Neural progenitor cell (in vitro differentiated cells): ENCODE measurements around the gene COA8. TPM values are rescaled to one million over a fixed set of nuclear protein-coding genes. Genes with fewer than 3 reads are reported as not detected.

Experiments
- DNase-seq: peaks from one replicate; pipeline ENCODE4 v3.0.0-alpha.2; 2016; ENCODE audit warnings: low spot score
- H2AFZ ChIP-seq: fragments of 200-600 bp; sonication (generic); replicated peaks from 2 replicates; pipeline ENCODE4 v1.6.1; 2016; ENCODE audit warnings: antibody characterized with exemption
- H3F3A ChIP-seq: fragments of 200-600 bp; sonication (generic); 2 replicates; pipeline ENCODE4 v1.6.1; 2016; ENCODE audit warnings: antibody characterized with exemption, low read depth
- H3K27ac ChIP-seq: fragments of 200-600 bp; sonication (generic); 2 replicates; pipeline ENCODE4 v1.5.1; 2016; ENCODE audit warnings: mild to moderate bottlenecking
- H3K27me3 ChIP-seq: fragments of 200-600 bp; sonication (generic); 2 replicates; pipeline ENCODE4 v1.6.1; 2016; ENCODE audit warnings: mild to moderate bottlenecking, moderate library complexity
- H3K36me3 ChIP-seq: fragments of 200-600 bp; sonication (generic); 2 replicates; pipeline ENCODE4 v1.5.1; 2016
- H3K4me1 ChIP-seq: fragments of 200-600 bp; sonication (generic); 2 replicates; pipeline ENCODE4 v1.6.1; 2016; ENCODE audit warnings: mixed run types
- H3K4me2 ChIP-seq: fragments of 200-600 bp; sonication (generic); 2 replicates; pipeline ENCODE4 v1.6.1; 2016
- H3K4me3 ChIP-seq: fragments of 200-600 bp; sonication (generic); 2 replicates; pipeline ENCODE4 v1.5.1; 2016
- H3K79me2 ChIP-seq: fragments of 200-600 bp; sonication (generic); 2 replicates; pipeline ENCODE4 v1.6.1; 2016; ENCODE audit warnings: low read depth
- H3K9ac ChIP-seq: fragments of 200-600 bp; sonication (generic); 2 replicates; pipeline ENCODE4 v1.6.1; 2016
- H3K9me3 ChIP-seq: fragments of 200-600 bp; sonication (generic); 2 replicates; pipeline ENCODE4 v1.5.1; 2016; ENCODE audit warnings: low read depth
- H4K20me1 ChIP-seq: fragments of 200-600 bp; sonication (generic); 2 replicates; pipeline ENCODE4 v1.6.1; 2016; ENCODE audit warnings: low read depth
- H3K27ac Mint-ChIP-seq: 3 replicates; pipeline ENCODE4 v1.8.0; 2021; ENCODE audit warnings: mixed read lengths
- H3K27me3 Mint-ChIP-seq: 2 replicates; pipeline ENCODE4 v1.8.0; 2022; ENCODE audit warnings: low read depth, mild to moderate bottlenecking, inconsistent platforms, moderate library complexity, mixed read lengths; ENCODE audit not compliant: insufficient read depth
- H3K36me3 Mint-ChIP-seq: 3 replicates; pipeline ENCODE4 v1.8.0; 2021; ENCODE audit warnings: mixed read lengths
- H3K4me1 Mint-ChIP-seq: 3 replicates; pipeline ENCODE4 v1.8.0; 2021; ENCODE audit warnings: mixed read lengths
- H3K4me3 Mint-ChIP-seq: 3 replicates; pipeline ENCODE4 v1.8.0; 2021; ENCODE audit warnings: mild to moderate bottlenecking, moderate library complexity, mixed read lengths
- H3K9me3 Mint-ChIP-seq: 3 replicates; pipeline ENCODE4 v1.8.0; 2020; ENCODE audit warnings: mixed read lengths
- EZH2 ChIP-seq: fragments of 200-600 bp; sonication (generic); IDR thresholded peaks from 2 replicates; pipeline ENCODE4 v1.6.1; 2017; ENCODE audit warnings: antibody characterized with exemption, mild to moderate bottlenecking, moderate library complexity
- EZH2phosphoT487 ChIP-seq: fragments of 200-600 bp; sonication (generic); IDR thresholded peaks from 2 replicates; pipeline ENCODE4 v1.6.1; 2017; ENCODE audit warnings: antibody characterized with exemption
- total RNA-seq: library from RNA; depleted of rRNA; stranded (reverse); fragments of >200 nt; gene quantifications from 2 replicates; pipeline ENCODE4 v1.2.3, GENCODE V29; 2015; ENCODE audit warnings: low replicate concordance
- TF ChIP-seq, protein P1 (sequence below): fragments of 200-600 bp; sonication (generic); IDR thresholded peaks from 2 replicates; pipeline ENCODE4 v1.5.1; 2017; ENCODE audit warnings: antibody characterized with exemption, mild to moderate bottlenecking

COA8 gene
- total RNA-seq, 1 donor from 2014 or later = 72.3 TPM

DNA sequence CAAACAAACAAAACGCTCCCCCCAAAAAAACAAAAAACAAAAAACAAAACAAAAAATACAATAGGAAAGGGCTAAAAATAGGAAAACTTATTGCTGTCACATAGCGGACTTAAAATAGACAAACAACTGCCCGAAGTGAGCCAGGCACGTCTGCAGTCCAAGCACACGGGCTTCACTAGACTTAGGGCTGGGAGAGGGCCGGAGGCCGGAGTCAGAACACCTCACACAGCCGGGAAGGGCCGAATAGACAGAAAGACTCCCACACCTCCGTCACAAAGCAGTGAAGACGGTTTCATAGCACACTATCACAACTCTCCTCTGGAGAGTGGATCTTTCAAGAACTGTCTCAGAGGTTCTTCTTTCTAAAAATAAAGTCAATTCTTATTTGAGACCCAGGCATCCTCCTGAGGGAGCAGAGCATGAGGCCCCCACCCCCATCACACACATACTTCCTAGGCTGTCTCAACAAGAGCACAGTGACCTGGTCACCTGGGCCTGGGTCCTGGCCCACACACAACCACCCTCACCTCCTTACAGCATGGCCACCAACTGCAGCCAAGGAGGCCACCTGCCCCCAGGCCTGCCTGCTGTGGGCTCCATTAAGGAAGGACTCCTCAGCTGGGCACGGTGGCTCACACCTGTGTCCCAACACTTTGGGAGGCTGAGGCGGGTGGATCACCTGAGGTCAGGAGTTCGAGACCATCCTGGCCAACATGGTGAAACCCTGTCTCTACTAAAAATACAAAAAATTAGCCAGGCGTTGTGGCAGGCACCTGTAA lies 7.0 kb upstream of the COA8 start:
- Mint-ChIP-seq H3K27ac (peak overlapping the region; percentile 8), H3K36me3 (peaks cover 17% of the 10 kb centered on the region), H3K27me3 (peaks cover 3% of the 10 kb centered on the region), H3K4me1 (peaks cover 32% of the 10 kb centered on the region), H3K9me3 (peaks cover 2% of the 10 kb centered on the region), H3K4me3 (peak overlapping the region; percentile 3)
- no peak overlapping the region for H3K27ac ChIP-seq
- no peaks in the 10 kb centered on the region for H3K27me3 ChIP-seq
- TF ChIP-seq, protein P1, sequence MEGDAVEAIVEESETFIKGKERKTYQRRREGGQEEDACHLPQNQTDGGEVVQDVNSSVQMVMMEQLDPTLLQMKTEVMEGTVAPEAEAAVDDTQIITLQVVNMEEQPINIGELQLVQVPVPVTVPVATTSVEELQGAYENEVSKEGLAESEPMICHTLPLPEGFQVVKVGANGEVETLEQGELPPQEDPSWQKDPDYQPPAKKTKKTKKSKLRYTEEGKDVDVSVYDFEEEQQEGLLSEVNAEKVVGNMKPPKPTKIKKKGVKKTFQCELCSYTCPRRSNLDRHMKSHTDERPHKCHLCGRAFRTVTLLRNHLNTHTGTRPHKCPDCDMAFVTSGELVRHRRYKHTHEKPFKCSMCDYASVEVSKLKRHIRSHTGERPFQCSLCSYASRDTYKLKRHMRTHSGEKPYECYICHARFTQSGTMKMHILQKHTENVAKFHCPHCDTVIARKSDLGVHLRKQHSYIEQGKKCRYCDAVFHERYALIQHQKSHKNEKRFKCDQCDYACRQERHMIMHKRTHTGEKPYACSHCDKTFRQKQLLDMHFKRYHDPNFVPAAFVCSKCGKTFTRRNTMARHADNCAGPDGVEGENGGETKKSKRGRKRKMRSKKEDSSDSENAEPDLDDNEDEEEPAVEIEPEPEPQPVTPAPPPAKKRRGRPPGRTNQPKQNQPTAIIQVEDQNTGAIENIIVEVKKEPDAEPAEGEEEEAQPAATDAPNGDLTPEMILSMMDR = no peak
- TF ChIP-seq EZH2 (no peak), EZH2phosphoT487 (no peak)
- no peak overlapping the region for H3K4me3 ChIP-seq
- peaks cover 25% of the 10 kb centered on the region for H3F3A ChIP-seq
- peaks cover 3% of the 10 kb centered on the region for H3K4me1 ChIP-seq
- no peak for DNase-seq
- H3K9me3 ChIP-seq = no peaks in the 10 kb centered on the region
- no peak overlapping the region for H2AFZ ChIP-seq
- H4K20me1 ChIP-seq = peaks cover 23% of the 10 kb centered on the region
- H3K36me3 ChIP-seq = peaks cover 8% of the 10 kb centered on the region
- peaks cover 40% of the 10 kb centered on the region for H3K79me2 ChIP-seq
- no peak overlapping the region for H3K4me2 ChIP-seq
- H3K9ac ChIP-seq = no peak overlapping the region

DNA sequence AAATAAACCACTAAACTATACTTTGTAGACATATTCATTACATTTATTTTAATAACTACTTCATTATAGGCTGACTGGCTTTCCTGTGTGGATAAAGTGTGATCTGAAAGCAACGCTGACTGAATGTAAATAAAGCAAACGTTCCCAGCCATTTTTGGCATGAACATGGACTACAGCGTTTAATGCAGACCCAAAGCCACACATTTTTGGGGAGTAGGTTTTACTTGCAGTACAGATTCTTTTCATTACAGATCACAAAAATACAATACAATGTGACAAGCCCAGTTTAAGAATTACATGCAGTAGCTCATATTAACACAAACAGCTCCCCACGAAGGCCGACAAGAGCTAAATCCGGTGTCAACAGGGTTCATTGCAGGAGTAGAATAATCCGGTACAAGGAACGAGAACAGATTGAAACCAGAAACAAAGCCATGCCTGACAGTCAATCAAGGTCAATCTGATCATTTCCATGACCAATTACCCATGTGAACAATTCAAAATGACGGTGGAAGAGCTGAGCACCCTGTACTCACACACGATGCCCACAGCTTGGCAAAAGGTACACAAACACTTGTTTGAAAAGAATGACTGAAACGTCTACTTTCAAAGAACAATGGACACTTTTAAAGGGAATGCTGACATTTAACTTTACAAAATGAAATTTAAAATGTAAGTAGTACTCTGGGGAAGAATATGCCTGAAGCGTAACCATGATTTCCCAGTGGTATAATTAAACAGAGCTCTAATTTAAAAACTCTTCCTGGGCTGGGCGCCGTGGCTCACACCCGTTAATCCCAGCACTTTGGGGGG lies 5.6 kb upstream of the COA8 start:
- no peak overlapping the region for H3K9ac ChIP-seq
- no peak overlapping the region for H3K4me2 ChIP-seq

DNA sequence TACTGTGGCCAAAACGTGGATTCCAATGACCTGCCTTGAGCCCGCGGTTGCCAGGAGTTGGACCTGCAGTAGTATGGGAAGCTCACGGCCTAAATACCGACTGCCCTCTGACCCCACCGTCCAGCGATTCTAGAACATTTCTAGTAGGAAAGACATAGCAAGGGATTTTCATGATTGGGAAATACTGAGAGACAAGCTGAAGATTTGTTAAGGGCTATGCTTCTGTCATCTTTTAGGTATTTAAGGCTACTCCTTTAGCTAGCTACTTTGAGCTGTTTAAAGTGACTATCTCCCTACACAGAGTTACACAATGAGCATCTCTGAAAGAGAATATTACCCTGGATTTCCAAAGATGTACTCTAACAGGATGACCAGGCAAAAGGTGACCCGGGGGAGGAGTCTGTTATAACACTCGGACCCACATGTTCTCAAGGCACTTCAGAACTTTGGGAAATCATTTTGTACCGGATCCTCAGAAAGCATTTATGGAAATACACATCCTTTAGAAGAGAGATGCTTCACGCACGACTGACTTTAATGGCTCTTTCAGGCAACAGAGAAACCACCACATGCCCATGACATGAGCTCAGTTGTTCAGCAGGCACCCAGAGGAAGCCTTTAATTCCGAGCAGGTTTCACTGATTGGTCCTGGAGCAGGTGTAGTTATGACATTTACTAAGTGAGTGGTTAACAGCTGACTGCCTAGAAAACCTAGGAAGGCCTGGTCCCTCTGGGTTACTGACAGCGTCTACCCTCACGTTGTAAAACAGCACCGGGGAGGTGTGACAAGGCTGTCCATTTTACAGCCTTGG lies 4.5 kb upstream of the COA8 start:
- Histone ChIP-seq H3K9ac (no peak overlapping the region), H3K79me2 (peaks cover 61% of the 10 kb centered on the region), H3K4me1 (peaks cover 9% of the 10 kb centered on the region), H4K20me1 (peaks cover 40% of the 10 kb centered on the region), H3K4me2 (no peak overlapping the region), H3K4me3 (no peak overlapping the region), H3F3A (peaks cover 37% of the 10 kb centered on the region), H3K27ac (no peak overlapping the region), H3K9me3 (no peaks in the 10 kb centered on the region), H3K36me3 (peaks cover 8% of the 10 kb centered on the region), H2AFZ (no peak overlapping the region), H3K27me3 (no peaks in the 10 kb centered on the region)
- Mint-ChIP-seq H3K27ac (no peak overlapping the region), H3K4me1 (peaks cover 40% of the 10 kb centered on the region), H3K27me3 (peaks cover 3% of the 10 kb centered on the region), H3K36me3 (peaks cover 17% of the 10 kb centered on the region), H3K4me3 (no peak overlapping the region), H3K9me3 (no peaks in the 10 kb centered on the region)
- TF ChIP-seq, protein P1 = no peak
- TF ChIP-seq EZH2 (no peak), EZH2phosphoT487 (no peak)
- DNase-seq = no peak

More for the DNA sequence above, 5.6 kb upstream of the COA8 start:
- Histone ChIP-seq H3K79me2 (peaks cover 54% of the 10 kb centered on the region), H3K9me3 (no peaks in the 10 kb centered on the region), H3K4me3 (no peak overlapping the region), H4K20me1 (peaks cover 37% of the 10 kb centered on the region), H3K27me3 (no peaks in the 10 kb centered on the region), H3K4me1 (peaks cover 9% of the 10 kb centered on the region), H3K27ac (no peak overlapping the region), H2AFZ (no peak overlapping the region), H3F3A (peaks cover 32% of the 10 kb centered on the region), H3K36me3 (peaks cover 8% of the 10 kb centered on the region)
- Mint-ChIP-seq H3K9me3 (no peaks in the 10 kb centered on the region), H3K27ac (no peak overlapping the region), H3K4me1 (peaks cover 38% of the 10 kb centered on the region), H3K27me3 (peaks cover 3% of the 10 kb centered on the region), H3K4me3 (peak overlapping the region; percentile 35), H3K36me3 (peaks cover 17% of the 10 kb centered on the region)
- TF ChIP-seq, protein P1 = no peak
- TF ChIP-seq EZH2 = no peak
- TF ChIP-seq EZH2phosphoT487 = no peak
- DNase-seq = no peak
